ENCODE results near the gene BFSP2.

- no peak for TF ChIP-seq CTCF (IDR thresholded peaks at IDR 0.05; ENCODE audit: insufficient read depth, low read length, poor library complexity, severe bottlenecking)
- no peak for TF ChIP-seq EZH2phosphoT487 (conservative IDR thresholded peaks at IDR 0.05; ENCODE audit: low read length)
Observed at GRCh38 chr3:133381346-133382109, 18.3 kb upstream of the BFSP2 start.
